ENCODE measurements around the gene PHACTR1. TPM values are rescaled to one million over a fixed set of nuclear protein-coding genes. Genes with fewer than 3 reads are reported as not detected.
"Not testable (repeated sequence)": the region's sequence is repeated elsewhere in the genome, so short reads cannot be mapped to it uniquely, and the experiment has no call there.

PHACTR1 gene
- total RNA-seq, 1 donor from 2014 or later, result 3.9 TPM

GRCh38 chr6:13157293-13157692 lies 440.7 kb downstream of the PHACTR1 start:
- no peak for DNase-seq (ENCODE audit: low read depth)

DNA sequence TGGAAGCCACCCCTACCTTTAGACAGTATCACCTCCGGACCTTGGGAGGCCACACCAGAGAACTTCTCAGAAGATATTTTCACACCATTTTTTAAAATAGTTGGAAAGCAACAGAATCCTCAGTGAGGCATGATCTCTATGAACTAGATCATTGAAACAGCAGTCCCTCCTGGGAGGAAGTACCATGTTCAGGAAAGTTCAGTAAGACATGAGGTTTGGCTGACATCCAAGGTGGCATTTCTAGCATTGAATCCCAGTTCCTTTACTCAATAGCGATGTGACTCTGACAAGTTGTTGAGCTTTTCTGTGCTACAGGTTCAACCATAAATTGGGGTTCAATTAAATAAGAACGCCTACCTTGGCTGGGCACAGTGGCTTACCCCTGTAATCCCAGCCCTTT lies 442.7 kb downstream of the PHACTR1 start:
- peak; percentile 43 for DNase-seq (ENCODE audit: low read depth)

DNA sequence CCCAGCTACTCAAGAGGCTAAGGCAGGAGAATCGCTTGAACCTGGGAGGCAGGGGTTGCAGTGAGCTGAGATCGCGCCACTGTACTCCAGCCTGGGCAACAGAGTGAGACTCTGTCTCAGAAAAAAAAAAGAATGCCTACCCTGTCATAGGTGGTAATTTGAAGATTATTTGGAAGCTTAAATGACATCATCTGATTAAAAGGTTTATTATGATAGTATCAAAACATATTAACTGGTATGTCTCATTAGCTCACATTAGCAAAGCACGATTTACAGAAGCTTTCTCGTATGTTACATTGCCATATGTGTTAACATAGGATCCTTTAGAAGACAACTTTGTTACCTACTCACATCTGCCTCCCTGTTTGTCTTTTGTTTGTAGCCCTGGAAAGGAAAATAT lies 443.3 kb downstream of the PHACTR1 start:
- not testable (repeated sequence) for DNase-seq (ENCODE audit: low read depth)

DNA sequence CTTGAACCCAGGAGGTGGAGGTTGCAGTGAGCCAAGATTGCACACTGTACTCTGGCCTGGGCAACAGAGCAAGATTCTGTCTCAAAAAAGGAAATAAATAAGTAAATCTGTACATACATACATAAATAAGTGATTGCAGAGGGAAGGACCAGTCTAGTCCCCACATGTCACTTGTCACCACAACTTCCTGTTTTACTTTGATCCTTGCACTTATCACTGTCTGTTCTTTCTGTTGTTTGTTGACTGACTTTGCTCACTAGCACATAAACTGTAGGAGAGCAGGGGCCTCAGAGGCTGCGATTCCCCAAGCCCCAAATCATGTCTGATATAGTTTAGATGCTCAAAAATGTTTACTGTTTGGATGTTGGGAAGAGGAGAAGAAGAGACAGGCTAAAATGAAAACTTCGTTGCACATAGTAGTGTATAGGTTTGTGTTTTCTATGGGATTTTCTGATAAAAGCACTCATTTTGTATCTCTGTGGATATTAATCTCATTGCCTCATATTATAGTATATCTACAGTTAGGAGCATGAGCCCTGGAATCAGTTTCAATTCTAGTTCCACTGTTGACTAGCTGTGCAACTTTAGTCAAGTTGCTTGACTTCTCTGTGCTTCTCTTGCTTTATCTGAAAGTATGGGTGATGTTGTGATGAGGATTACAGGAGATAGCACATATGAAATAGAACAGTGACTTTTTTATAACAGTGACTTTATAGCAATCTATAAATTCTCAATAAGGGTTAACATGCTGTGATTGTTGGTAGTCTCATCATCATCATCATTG lies 446.8 kb downstream of the PHACTR1 start:
- no peak for DNase-seq (ENCODE audit: low read depth)

DNA sequence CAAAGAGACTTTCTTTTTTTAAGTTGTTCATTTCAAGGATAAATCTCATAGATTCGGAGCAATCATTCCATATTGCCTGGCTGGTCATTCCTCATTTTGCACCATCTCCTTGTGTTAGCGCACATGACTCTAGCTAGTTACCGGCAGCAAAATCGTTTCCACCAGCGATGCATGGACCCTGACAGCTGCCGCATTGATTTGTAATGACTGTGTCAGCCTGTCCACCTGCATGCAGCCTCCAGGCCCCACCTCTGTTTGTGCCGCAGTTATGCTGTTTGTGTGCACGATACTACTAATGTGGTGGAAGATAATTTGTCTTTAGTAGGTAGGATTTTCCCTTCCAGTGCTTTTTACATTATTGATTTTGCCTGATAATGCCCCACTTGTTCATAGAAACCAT lies 447.7 kb downstream of the PHACTR1 start:
- DNase-seq (ENCODE audit: low read depth), result no peak

GRCh38 chr6:13165502-13166172 lies 449.1 kb downstream of the PHACTR1 start:
- peak; percentile 54 for DNase-seq (ENCODE audit: low read depth)

DNA sequence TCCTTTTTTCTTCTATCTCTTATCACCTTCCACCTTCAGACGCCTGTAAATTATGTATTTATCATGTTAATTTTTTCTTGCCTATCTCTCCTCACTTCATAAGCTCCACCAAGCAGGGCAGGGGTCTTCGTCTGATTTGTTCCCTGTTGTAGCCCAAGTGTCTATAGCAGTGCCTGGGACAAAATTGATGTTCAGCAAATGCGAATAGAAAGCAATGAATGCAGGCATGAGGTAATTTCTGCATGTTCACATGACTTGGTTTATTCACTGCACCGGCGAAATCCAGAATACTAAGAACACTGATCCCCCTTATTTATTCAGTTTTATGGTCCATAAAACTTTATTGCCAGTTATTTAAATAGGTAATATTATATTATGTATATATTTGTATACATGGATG lies 449.7 kb downstream of the PHACTR1 start:
- no peak for DNase-seq (ENCODE audit: low read depth)

GRCh38 chr6:13166916-13167315 lies 450.3 kb downstream of the PHACTR1 start:
- DNase-seq (ENCODE audit: low read depth), result no peak

- DNase-seq (ENCODE audit: low read depth), result no peak
These were observed 455.7 kb downstream of the PHACTR1 start for GRCh38 chr6:13172291-13172690.

- no peak for DNase-seq (ENCODE audit: low read depth)
These were observed 458.5 kb downstream of the PHACTR1 start for GRCh38 chr6:13175087-13175486.

DNA sequence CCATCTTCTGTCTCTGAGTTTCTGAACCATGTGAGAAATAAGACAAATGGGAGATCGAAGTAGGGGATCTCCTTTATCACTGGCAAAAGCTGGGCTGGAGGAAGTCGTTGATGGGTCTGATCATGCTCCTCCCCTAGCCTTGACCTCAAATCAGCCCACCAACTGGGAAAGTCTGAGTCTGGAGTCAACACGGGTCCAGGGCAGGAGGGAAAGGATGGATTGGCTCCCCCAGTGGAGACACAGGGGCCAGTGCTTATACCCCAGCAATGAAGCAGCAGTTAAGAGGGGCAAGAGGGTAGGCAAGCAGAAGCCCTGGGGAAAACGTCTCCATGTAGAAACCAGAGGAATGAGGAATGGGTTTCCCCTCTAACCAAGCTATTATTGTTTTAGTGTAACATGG lies 459.2 kb downstream of the PHACTR1 start:
- no peak for DNase-seq (ENCODE audit: low read depth)

DNA sequence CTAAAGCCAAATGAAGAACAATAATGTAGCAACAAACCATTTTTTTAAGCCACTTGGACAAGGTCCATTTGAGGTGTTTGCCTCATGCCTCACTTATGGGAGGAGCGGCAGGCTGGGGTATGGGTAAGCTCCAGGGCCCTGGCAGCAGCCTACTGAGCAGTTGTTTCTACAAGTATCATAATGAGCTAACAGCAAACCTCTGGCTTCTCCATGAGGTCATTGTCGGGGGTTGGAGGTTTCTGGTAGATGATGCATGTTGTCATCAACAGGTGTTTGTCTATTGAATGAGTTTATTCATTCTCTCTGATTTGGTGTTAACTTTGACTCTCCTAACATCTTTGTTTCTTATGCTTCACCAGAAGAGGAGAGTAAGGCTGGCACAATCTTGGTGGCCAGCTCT lies 461.1 kb downstream of the PHACTR1 start:
- no peak for DNase-seq (ENCODE audit: low read depth)

DNA sequence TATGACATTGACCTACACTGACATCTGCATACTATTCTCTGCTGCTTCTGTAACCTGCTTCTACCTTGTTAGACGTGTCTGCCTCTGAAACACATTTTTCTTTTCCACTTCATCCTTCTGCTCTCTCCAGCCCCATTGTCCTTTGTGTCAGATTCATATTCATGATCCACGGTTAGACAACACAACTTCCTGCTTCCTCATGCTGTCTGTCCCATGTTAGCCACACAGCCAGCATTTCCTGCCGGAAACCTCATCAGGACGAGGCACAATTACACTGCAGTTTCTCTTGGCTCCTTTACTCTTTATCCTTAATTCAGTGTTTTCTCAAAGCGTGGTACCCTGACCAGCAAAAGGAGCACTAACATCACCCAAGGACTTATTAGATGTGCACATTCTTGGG lies 461.5 kb downstream of the PHACTR1 start:
- DNase-seq (ENCODE audit: low read depth), result no peak

GRCh38 chr6:13180538-13180937 lies 464.0 kb downstream of the PHACTR1 start:
- DNase-seq (ENCODE audit: low read depth), result no peak

DNA sequence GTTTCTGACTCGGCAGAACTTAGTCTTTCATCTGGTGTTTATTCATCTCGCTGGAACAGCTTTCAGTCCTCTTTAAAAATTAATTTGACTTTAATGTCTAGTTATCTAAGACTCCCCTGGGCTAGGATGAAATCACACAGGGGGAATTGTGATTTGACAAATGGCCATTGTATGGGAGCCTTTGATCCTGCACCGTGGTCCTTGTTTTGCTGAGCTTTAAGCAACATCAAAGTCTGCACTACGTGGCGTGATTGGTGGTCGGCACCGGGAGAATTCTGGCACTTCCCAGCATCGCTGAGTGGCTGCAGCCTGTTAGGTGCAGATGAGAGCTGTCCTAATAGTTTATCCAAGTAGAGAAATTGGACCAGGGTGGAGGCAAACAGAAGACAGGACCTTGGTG lies 464.8 kb downstream of the PHACTR1 start:
- DNase-seq (ENCODE audit: low read depth), result peak; percentile 27

DNA sequence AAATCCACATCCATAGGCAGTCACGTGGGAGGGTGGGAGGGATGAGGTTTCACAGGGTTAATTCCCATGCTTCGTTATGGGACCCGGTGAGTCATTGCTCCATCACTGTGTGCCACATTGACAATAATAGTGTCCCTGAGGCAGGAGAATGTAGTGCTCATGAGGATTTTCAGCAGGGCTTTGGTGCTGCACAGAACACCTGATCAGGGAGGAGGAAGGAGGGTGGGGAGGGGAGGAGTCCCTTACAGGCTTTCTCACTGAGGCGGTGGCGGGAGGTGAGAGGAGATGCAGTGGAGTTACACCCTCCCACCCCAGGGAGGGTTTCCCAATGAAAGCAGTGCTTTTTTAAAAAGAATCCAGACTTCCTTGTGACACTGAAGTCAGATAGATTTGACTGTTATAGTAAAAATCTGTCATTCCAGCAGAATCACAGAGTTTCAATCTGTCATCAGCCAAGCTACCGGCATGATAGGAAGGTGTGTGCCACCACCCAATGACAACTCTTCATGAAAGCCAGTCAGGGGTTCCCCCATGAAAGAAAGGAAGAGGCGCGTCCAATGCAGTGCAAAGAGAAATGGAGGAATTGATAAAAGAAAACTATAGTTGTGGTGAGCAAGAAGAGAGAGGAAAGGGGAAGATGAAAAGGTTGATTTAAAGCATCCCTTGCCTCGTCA lies 467.0 kb downstream of the PHACTR1 start:
- DNase-seq (ENCODE audit: low read depth), result no peak

DNA sequence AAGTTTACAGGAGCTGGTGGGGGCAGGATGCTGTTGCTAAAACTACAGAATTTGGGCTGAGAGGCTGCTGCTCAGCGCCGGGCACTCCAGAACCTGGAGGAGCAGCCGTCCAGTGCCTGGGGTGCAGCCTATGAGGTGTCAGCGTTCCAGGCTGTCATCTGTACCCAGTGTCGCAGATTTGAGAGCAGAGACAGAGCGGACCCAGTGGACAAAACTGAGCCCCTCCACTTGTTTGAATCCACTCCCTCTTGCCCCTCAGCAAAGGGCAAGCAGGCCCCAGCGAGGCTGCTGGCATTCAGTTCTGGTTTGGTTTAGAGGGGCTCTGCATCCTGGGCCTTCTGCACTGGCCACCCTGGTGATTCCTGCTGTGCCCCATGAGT lies 467.5 kb downstream of the PHACTR1 start:
- DNase-seq (ENCODE audit: low read depth), result no peak

DNA sequence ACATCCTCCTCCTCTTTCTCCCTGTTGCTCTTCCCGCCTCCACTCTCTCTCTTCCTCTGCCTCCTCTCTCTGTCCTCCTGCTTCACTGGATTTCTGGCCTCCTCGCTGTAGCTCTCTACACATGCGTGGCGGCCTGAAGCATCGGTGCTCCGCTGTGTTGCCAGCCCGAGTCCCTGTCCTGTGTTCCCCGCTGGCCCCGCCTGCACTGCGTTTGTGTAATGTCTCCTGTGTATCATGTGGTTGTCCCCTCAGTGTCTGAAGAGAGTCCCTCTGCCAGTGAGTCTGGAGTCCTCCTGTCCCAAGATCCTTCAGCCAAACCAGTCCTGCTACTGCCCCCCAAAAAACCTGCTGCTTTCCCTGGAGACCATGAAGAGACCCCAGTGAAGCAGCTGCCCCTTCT lies 468.0 kb downstream of the PHACTR1 start:
- DNase-seq (ENCODE audit: low read depth), result no peak

- DNase-seq (ENCODE audit: low read depth), result no peak
These were observed 470.3 kb downstream of the PHACTR1 start for GRCh38 chr6:13186861-13187260.

DNA sequence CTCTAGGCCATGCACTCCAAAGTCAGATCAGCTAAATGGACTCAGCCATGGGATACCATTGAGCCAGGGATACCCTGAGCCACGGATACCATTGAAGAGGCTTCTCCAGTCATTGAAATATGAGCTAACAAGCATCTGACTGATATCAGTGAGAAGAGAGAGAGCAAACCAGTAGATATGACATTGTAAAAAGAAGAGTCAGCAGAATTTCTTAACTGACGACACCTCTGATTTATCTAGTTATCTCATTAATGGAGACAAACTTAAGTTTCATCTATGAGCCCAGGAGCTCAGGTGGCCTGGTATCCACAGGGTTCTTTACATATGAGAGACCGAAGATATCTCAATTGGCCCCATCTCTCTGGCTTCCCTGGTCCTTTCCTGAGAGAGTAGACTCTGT lies 471.1 kb downstream of the PHACTR1 start:
- no peak for DNase-seq (ENCODE audit: low read depth)

- no peak for DNase-seq (ENCODE audit: low read depth)
These were observed 471.7 kb downstream of the PHACTR1 start for GRCh38 chr6:13188306-13188705.

- DNase-seq (ENCODE audit: low read depth), result no peak
These were observed 473.1 kb downstream of the PHACTR1 start for GRCh38 chr6:13189710-13190109.

DNA sequence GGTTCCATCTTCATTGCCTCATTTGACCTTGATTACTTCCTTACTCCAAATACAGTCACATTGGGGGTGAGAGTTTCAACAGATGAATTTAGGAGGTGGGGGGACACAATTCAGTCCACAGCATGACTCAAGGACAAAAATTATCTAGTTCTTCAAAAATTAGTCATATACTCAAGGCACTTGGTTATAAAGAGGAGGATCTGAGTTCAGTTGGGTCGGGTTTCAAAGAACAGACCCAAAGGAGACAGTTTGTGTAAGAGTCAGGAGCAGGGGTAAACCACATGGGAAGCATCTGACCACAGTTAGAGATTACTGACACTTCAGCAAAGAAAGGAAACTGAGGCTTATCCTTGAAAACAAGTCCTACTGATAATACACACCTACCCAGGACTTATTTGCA lies 473.8 kb downstream of the PHACTR1 start:
- DNase-seq (ENCODE audit: low read depth), result no peak
